ENCODE results near the gene HRAS. TPM values are rescaled to one million over a fixed set of nuclear protein-coding genes. Genes with fewer than 3 reads are reported as not detected.

HRAS gene
- 10 to 100 TPM; 22.0 to 25.8 TPM for total RNA-seq

- peaks cover 7% of the 10 kb centered on the region for H3K4me1 Mint-ChIP-seq (ENCODE audit: low read depth)
- H3K36me3 Mint-ChIP-seq (ENCODE audit: low read depth), result peaks cover 4% of the 10 kb centered on the region
- no peaks in the 10 kb centered on the region for H3K27me3 Mint-ChIP-seq (ENCODE audit: low read depth)
- no peaks in the 10 kb centered on the region for H3K9me3 Mint-ChIP-seq
- CTCF ChIA-PET, result interaction anchor here (0.7 to 6.1 kb wide), 5 partner anchors 17 to 119 kb away, joined by 3 to 34 read pairs (median 3); no protein-coding TSS in a partner anchor
- intact Hi-C loops (cut with micrococcal nuclease), result loop anchor here (1.0 to 2.0 kb wide), 4 partner anchors 17 to 77 kb away; partner anchors contain the start of genes PHRF1 and RNH1
- peak within 1 kb of the TSS; percentile 69 for H3K27ac Mint-ChIP-seq
- DNase-seq, result peak; percentile 94
- peak within 1 kb of the TSS; percentile 88 for H3K4me3 Mint-ChIP-seq
Observed at GRCh38 chr11:535519-536454, at the start of gene HRAS. HRAS (minus strand) TSS chr11:535576.

- no peak overlapping the region for H3K4me3 Mint-ChIP-seq
- intact Hi-C loops (cut with micrococcal nuclease), result no loop called here
- no peaks in the 10 kb centered on the region for H3K27me3 Mint-ChIP-seq (ENCODE audit: low read depth)
- DNase-seq, result no peak
- peaks cover 40% of the 10 kb centered on the region for H3K4me1 Mint-ChIP-seq (ENCODE audit: low read depth)
- H3K9me3 Mint-ChIP-seq, result no peaks in the 10 kb centered on the region
- CTCF ChIA-PET, result no interaction called here
- H3K27ac Mint-ChIP-seq, result no peak overlapping the region
- H3K36me3 Mint-ChIP-seq (ENCODE audit: low read depth), result peaks cover 28% of the 10 kb centered on the region
Observed at GRCh38 chr11:584287-584686, 48.9 kb upstream of the HRAS start.

- H3K4me1 Mint-ChIP-seq (ENCODE audit: low read depth), result peaks cover 47% of the 10 kb centered on the region
- intact Hi-C loops (cut with micrococcal nuclease), result no loop called here
- no peak overlapping the region for H3K27ac Mint-ChIP-seq
- CTCF ChIA-PET, result no interaction called here
- no peak for DNase-seq
- no peaks in the 10 kb centered on the region for H3K27me3 Mint-ChIP-seq (ENCODE audit: low read depth)
- H3K4me3 Mint-ChIP-seq, result no peak overlapping the region
- no peaks in the 10 kb centered on the region for H3K9me3 Mint-ChIP-seq
- peaks cover 18% of the 10 kb centered on the region for H3K36me3 Mint-ChIP-seq (ENCODE audit: low read depth)
Observed at GRCh38 chr11:581752-582151, 46.4 kb upstream of the HRAS start.

- CTCF ChIA-PET, result no interaction called here
- H3K27ac Mint-ChIP-seq, result no peak overlapping the region
- peaks cover 18% of the 10 kb centered on the region for H3K36me3 Mint-ChIP-seq (ENCODE audit: low read depth)
- H3K4me1 Mint-ChIP-seq (ENCODE audit: low read depth), result peaks cover 44% of the 10 kb centered on the region
- intact Hi-C loops (cut with micrococcal nuclease), result no loop called here
- no peaks in the 10 kb centered on the region for H3K9me3 Mint-ChIP-seq
- DNase-seq, result no peak
- H3K4me3 Mint-ChIP-seq, result no peak overlapping the region
- no peaks in the 10 kb centered on the region for H3K27me3 Mint-ChIP-seq (ENCODE audit: low read depth)
Observed at GRCh38 chr11:581342-581741, 46.0 kb upstream of the HRAS start.

- Mint-ChIP-seq H3K27me3 (ENCODE audit: low read depth) (peaks cover 2% of the 10 kb centered on the region), H3K36me3 (ENCODE audit: low read depth) (peaks cover 16% of the 10 kb centered on the region), H3K9me3 (no peaks in the 10 kb centered on the region), H3K4me3 (no peak overlapping the region), H3K27ac (no peak overlapping the region), H3K4me1 (ENCODE audit: low read depth) (peaks cover 42% of the 10 kb centered on the region)
- CTCF ChIA-PET, result interaction anchor here (0.7 kb wide), 1 partner anchor 113 kb away, joined by 3 read pairs; no protein-coding TSS in a partner anchor
- intact Hi-C loops (cut with micrococcal nuclease), result loop anchor here (5.0 kb wide), 1 partner anchor 217 kb away; the partner anchor contains the start of gene SLC25A22
- no peak for DNase-seq
Observed at GRCh38 chr11:579830-580601, 44.6 kb upstream of the HRAS start.

GRCh38 chr11:578276-579035 is 43.1 kb upstream of the HRAS start:
- intact Hi-C loops (cut with micrococcal nuclease), result loop anchor here (5.0 kb wide), 1 partner anchor 219 kb away; the partner anchor contains the start of gene SLC25A22
- peak overlapping the region; percentile 88 for H3K4me3 Mint-ChIP-seq

GRCh38 chr11:577611-577894 is 42.2 kb upstream of the HRAS start:
- Mint-ChIP-seq H3K4me3 (peak overlapping the region; percentile 88), H3K36me3 (ENCODE audit: low read depth) (peaks cover 9% of the 10 kb centered on the region), H3K27me3 (ENCODE audit: low read depth) (peaks cover 6% of the 10 kb centered on the region), H3K27ac (peak overlapping the region; percentile 56), H3K9me3 (no peaks in the 10 kb centered on the region), H3K4me1 (ENCODE audit: low read depth) (peaks cover 51% of the 10 kb centered on the region)
- intact Hi-C loops (cut with micrococcal nuclease), result loop anchor here (2.0 to 5.0 kb wide), 3 partner anchors 37 to 220 kb away; partner anchors contain the start of genes IRF7 and SLC25A22
- no peak for DNase-seq
- CTCF ChIA-PET, result no interaction called here

More at GRCh38 chr11:578276-579035, 43.1 kb upstream of the HRAS start:
- Mint-ChIP-seq H3K9me3 (no peaks in the 10 kb centered on the region), H3K4me1 (ENCODE audit: low read depth) (peaks cover 51% of the 10 kb centered on the region), H3K36me3 (ENCODE audit: low read depth) (peaks cover 10% of the 10 kb centered on the region), H3K27me3 (ENCODE audit: low read depth) (peaks cover 6% of the 10 kb centered on the region), H3K27ac (no peak overlapping the region)
- CTCF ChIA-PET, result interaction anchor here (0.6 to 1.2 kb wide), 2 partner anchors 9 to 57 kb away, joined by 3 to 4 read pairs; no protein-coding TSS in a partner anchor
- DNase-seq, result no peak

- CTCF ChIA-PET, result no interaction called here
Observed at GRCh38 chr11:576811-577610, 41.6 kb upstream of the HRAS start.

GRCh38 chr11:575996-576768 is 40.8 kb upstream of the HRAS start, which contains the start of gene PHRF1:
PHRF1 (plus strand) TSS chr11:576470; CDS start chr11:581513, 5,043 bp downstream.
- Mint-ChIP-seq H3K27ac (peak within 1 kb of the TSS; percentile 99), H3K4me3 (peak within 1 kb of the TSS; percentile 88), H3K9me3 (no peaks in the 10 kb centered on the region), H3K4me1 (ENCODE audit: low read depth) (peaks cover 48% of the 10 kb centered on the region), H3K36me3 (ENCODE audit: low read depth) (peaks cover 5% of the 10 kb centered on the region), H3K27me3 (ENCODE audit: low read depth) (peaks cover 6% of the 10 kb centered on the region)
- intact Hi-C loops (cut with micrococcal nuclease), result loop anchor here (1.0 to 5.0 kb wide), 8 partner anchors 8 to 221 kb away; partner anchors contain the start of genes HRAS, IRF7, LMNTD2 and RASSF7
- peak; percentile 96 for DNase-seq
- CTCF ChIA-PET, result interaction anchor here (1.1 kb wide), 1 partner anchor 151 kb away, joined by 4 read pairs; no protein-coding TSS in a partner anchor

More at GRCh38 chr11:576811-577610, 41.6 kb upstream of the HRAS start:
- intact Hi-C loops (cut with micrococcal nuclease), result loop anchor here (1.0 to 5.0 kb wide), 8 partner anchors 9 to 220 kb away; partner anchors contain the start of genes HRAS, IRF7, LMNTD2 and RASSF7
- DNase-seq, result no peak
- peak overlapping the region; percentile 88 for H3K4me3 Mint-ChIP-seq
- no peaks in the 10 kb centered on the region for H3K9me3 Mint-ChIP-seq
- H3K4me1 Mint-ChIP-seq (ENCODE audit: low read depth), result peaks cover 51% of the 10 kb centered on the region
- peaks cover 9% of the 10 kb centered on the region for H3K36me3 Mint-ChIP-seq (ENCODE audit: low read depth)
- H3K27me3 Mint-ChIP-seq (ENCODE audit: low read depth), result peaks cover 6% of the 10 kb centered on the region
- peak overlapping the region; percentile 75 for H3K27ac Mint-ChIP-seq

- Mint-ChIP-seq H3K27ac (no peak overlapping the region), H3K9me3 (no peaks in the 10 kb centered on the region), H3K27me3 (ENCODE audit: low read depth) (peaks cover 6% of the 10 kb centered on the region), H3K4me3 (peak overlapping the region; percentile 77), H3K4me1 (ENCODE audit: low read depth) (peaks cover 46% of the 10 kb centered on the region), H3K36me3 (ENCODE audit: low read depth) (peaks cover 3% of the 10 kb centered on the region)
- CTCF ChIA-PET, result interaction anchor here (1.1 kb wide), 1 partner anchor 151 kb away, joined by 4 read pairs; no protein-coding TSS in a partner anchor
- intact Hi-C loops (cut with micrococcal nuclease), result loop anchor here (5.0 kb wide), 1 partner anchor 222 kb away; the partner anchor contains the start of gene SLC25A22
- DNase-seq, result no peak
Observed at GRCh38 chr11:575313-575995, 40.1 kb upstream of the HRAS start.

Measured in activated naive CD4-positive, alpha-beta T cell treated with anti-CD3 and anti-CD28 coated beads for 36 hours (primary cell).